Caco-2 (cell line): ENCODE data around the gene LBHD1. TPM values are rescaled to one million over a fixed set of nuclear protein-coding genes. Genes with fewer than 3 reads are reported as not detected.

Experiments
- BruUV-seq: library from RNA; stranded (reverse); fragments of 400-500 nt; replicated peaks from 2 replicates; lab custom pipeline; 2021; lab: Mats Ljungman, UMichigan
- CTCF ChIA-PET: fragments of 300-600 bp; sonication (Branson Sonifier 250); formaldehyde crosslinking; loops from one replicate; lab custom pipeline; 2022; ENCODE audit warnings: antibody characterized with exemption; lab: Charles Lee
- POLR2A ChIA-PET: fragments of 300-600 bp; sonication (Branson Sonifier 250); formaldehyde crosslinking; loops from one replicate; lab custom pipeline; 2022; ENCODE audit warnings: antibody characterized with exemption; lab: Charles Lee
- DNase-seq, 2 experiments: peaks; one replicate each; pipeline versions ENCODE4 v3.0.0 to v3.0.0-alpha.2; 2020 to 2022
- H3K27me3 ChIP-seq: replicated peaks from 2 replicates; pipeline ENCODE4 v1.6.0; 2011; ENCODE audit warnings: low read length; ENCODE audit not compliant: control insufficient read depth, insufficient read depth
- H3K36me3 ChIP-seq: 2 replicates; pipeline ENCODE4 v1.5.1; 2011; ENCODE audit warnings: low read length; ENCODE audit not compliant: control insufficient read depth, insufficient read depth
- H3K4me1 ChIP-seq: fragments of 250-450 bp; sonication (Bioruptor Pico); 2 replicates; pipeline ENCODE4 v1.5.1; 2020; ENCODE audit warnings: mild to moderate bottlenecking
- H3K4me3 ChIP-seq: 2 replicates; pipeline ENCODE4 v1.5.1; 2011; ENCODE audit warnings: low read depth, mild to moderate bottlenecking, control low read depth, low read length
- H3K9me3 ChIP-seq: fragments of 250-450 bp; sonication (Bioruptor Pico); 2 replicates; pipeline ENCODE4 v1.5.1; 2020; ENCODE audit warnings: mild to moderate bottlenecking, moderate library complexity
- H3K27ac Mint-ChIP-seq: one replicate; pipeline ENCODE4 v1.8.0; 2022; ENCODE audit warnings: mixed read lengths; ENCODE audit not compliant: unreplicated experiment
- H3K27me3 Mint-ChIP-seq: one replicate; pipeline ENCODE4 v1.8.0; 2022; ENCODE audit warnings: mixed read lengths; ENCODE audit not compliant: insufficient read depth, unreplicated experiment
- H3K36me3 Mint-ChIP-seq: one replicate; pipeline ENCODE4 v1.8.0; 2022; ENCODE audit warnings: mild to moderate bottlenecking, mixed read lengths; ENCODE audit not compliant: insufficient read depth, unreplicated experiment
- H3K4me1 Mint-ChIP-seq: one replicate; pipeline ENCODE4 v1.8.0; 2022; ENCODE audit warnings: low read depth, mixed read lengths; ENCODE audit not compliant: unreplicated experiment
- H3K4me3 Mint-ChIP-seq: one replicate; pipeline ENCODE4 v1.8.0; 2022; ENCODE audit warnings: mild to moderate bottlenecking, moderate library complexity, mixed read lengths; ENCODE audit not compliant: unreplicated experiment
- H3K9me3 Mint-ChIP-seq: one replicate; pipeline ENCODE4 v1.8.0; 2022; ENCODE audit warnings: mixed read lengths; ENCODE audit not compliant: unreplicated experiment
- CTCF ChIP-seq, 2 experiments: fragments of 200-600 bp in 1 of 2; IDR thresholded peaks; 1 replicate in 1 of 2; 2 replicates in 1 of 2; pipeline versions ENCODE4 v1.5.1 to v1.8.0; 2011 to 2022; ENCODE audit warnings: antibody characterized with exemption in 1 of 2, control low read depth in 1 of 2, inconsistent platforms in 1 of 2, low read depth in 1 of 2, low read length in 1 of 2, mild to moderate bottlenecking in 1 of 2, moderate library complexity in 1 of 2; ENCODE audit not compliant: insufficient read depth in 1 of 2, severe bottlenecking in 1 of 2, unreplicated experiment in 1 of 2
- intact Hi-C: fragments of 100-400 bp; cut with micrococcal nuclease; formaldehyde crosslinking; loops from one replicate; pipeline ENCODE4 v1.10.0; 2022; ENCODE audit not compliant: unreplicated experiment
- total RNA-seq: library from RNA; stranded (reverse); gene quantifications from 2 replicates; pipeline ENCODE4 v1.2.3, GENCODE V29; 2022

LBHD1 gene
- total RNA-seq, 1 experiment from 2014 or later, result 11.9 TPM

DNA sequence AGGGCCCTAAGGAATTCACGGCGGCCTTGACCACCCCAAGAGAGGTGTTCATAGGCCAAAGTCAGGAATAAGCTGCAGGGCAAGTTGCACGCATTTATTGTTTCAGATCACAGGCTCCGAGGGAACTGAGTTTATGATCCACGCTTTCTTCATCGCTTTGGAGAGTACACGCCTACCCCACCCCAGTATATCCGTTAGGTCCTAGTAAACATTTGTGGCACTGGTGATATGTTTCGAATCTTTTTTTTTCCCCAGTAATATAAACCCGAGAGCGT, 26.5 kb downstream of the LBHD1 start:
- Histone ChIP-seq H3K36me3 (peaks cover 5% of the 10 kb centered on the region), H3K27me3 (no peaks in the 10 kb centered on the region), H3K4me3 (peak overlapping the region; percentile 66), H3K9me3 (no peaks in the 10 kb centered on the region), H3K4me1 (peaks cover 21% of the 10 kb centered on the region)
- no peaks in the 10 kb centered on the region for H3K9me3 Mint-ChIP-seq
- TF ChIP-seq CTCF (IDR thresholded peaks at IDR 0.05; ENCODE audit: insufficient read depth in 1 of 2, low read depth in 1 of 2, low read length in 1 of 2, severe bottlenecking in 1 of 2, unreplicated experiment in 1 of 2), result no peak
- intact Hi-C loops, result loop anchor here (5.0 kb wide), 1 partner anchor 33 kb away; the partner anchor contains the start of genes EML3 and ROM1
- no TSS peak for BruUV-seq
- peak overlapping the region; percentile 91 for H3K4me3 Mint-ChIP-seq
- ChIA-PET POLR2A (interaction anchor here (0.6 to 4.5 kb wide), 8 partner anchors 19 to 116 kb away, joined by 3 to 43 read pairs (median 6); partner anchors contain the start of genes C11orf98, CSKMT, LBHD1 and MTA2), CTCF (interaction anchor here (0.7 to 1.6 kb wide), 2 partner anchors 54 to 108 kb away, joined by 4 to 11 read pairs; partner anchors contain the start of genes TUT1 and ZBTB3)
- DNase-seq, result no peak
- H3K27me3 Mint-ChIP-seq, result no peaks in the 10 kb centered on the region
- H3K27ac Mint-ChIP-seq, result peak overlapping the region; percentile 91
- peaks cover 69% of the 10 kb centered on the region for H3K36me3 Mint-ChIP-seq
- peaks cover 5% of the 10 kb centered on the region for H3K4me1 Mint-ChIP-seq

DNA sequence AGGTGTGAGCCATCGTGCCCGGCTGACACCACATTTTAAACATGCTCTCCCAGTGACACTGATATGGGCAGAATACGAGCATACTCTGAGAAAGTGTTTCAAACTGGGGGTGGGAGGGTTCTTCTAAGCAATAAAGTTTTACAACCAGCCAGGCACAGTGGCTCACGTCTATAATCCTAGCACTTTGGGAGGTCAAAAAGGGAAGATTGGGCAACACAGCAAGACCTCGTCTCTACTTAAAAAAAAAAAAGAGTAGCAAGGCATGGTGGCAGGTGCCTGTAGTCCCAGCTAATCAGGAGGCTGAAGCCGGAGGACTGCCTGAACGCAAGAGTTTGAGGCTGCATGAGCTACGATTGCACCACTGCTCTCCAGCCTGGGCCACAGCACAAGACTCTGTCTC, 27.8 kb downstream of the LBHD1 start:
- intact Hi-C loops, result no loop called here
- Mint-ChIP-seq H3K4me1 (peaks cover 7% of the 10 kb centered on the region), H3K9me3 (no peaks in the 10 kb centered on the region), H3K36me3 (peaks cover 69% of the 10 kb centered on the region), H3K27me3 (no peaks in the 10 kb centered on the region), H3K27ac (no peak overlapping the region), H3K4me3 (peak overlapping the region; percentile 1)
- Histone ChIP-seq H3K9me3 (no peaks in the 10 kb centered on the region), H3K27me3 (no peaks in the 10 kb centered on the region), H3K4me3 (no peak overlapping the region), H3K36me3 (peaks cover 6% of the 10 kb centered on the region), H3K4me1 (peaks cover 21% of the 10 kb centered on the region)
- ChIA-PET CTCF (no interaction called here), POLR2A (no interaction called here)
- no peak for TF ChIP-seq CTCF (IDR thresholded peaks at IDR 0.05; ENCODE audit: insufficient read depth in 1 of 2, low read depth in 1 of 2, low read length in 1 of 2, severe bottlenecking in 1 of 2, unreplicated experiment in 1 of 2)
- DNase-seq, result no peak
- no TSS peak for BruUV-seq

GRCh38 chr11:62632492-62632891, 39.6 kb downstream of the LBHD1 start:
- BruUV-seq, result no TSS peak
- H3K4me1 Mint-ChIP-seq, result no peaks in the 10 kb centered on the region
- Histone ChIP-seq H3K9me3 (no peaks in the 10 kb centered on the region), H3K4me3 (no peak overlapping the region), H3K27me3 (no peaks in the 10 kb centered on the region), H3K36me3 (peaks cover 22% of the 10 kb centered on the region), H3K4me1 (no peaks in the 10 kb centered on the region)
- H3K36me3 Mint-ChIP-seq, result peaks cover 96% of the 10 kb centered on the region
- H3K9me3 Mint-ChIP-seq, result no peaks in the 10 kb centered on the region
- no peaks in the 10 kb centered on the region for H3K27me3 Mint-ChIP-seq
- H3K4me3 Mint-ChIP-seq, result no peak overlapping the region
- no peak for DNase-seq
- TF ChIP-seq CTCF (IDR thresholded peaks at IDR 0.05; ENCODE audit: insufficient read depth in 1 of 2, low read depth in 1 of 2, low read length in 1 of 2, severe bottlenecking in 1 of 2, unreplicated experiment in 1 of 2), result no peak
- intact Hi-C loops, result no loop called here
- no peak overlapping the region for H3K27ac Mint-ChIP-seq
- ChIA-PET POLR2A (no interaction called here), CTCF (no interaction called here)
